Measurements from ENCODE around the gene GBGT1.

DNA sequence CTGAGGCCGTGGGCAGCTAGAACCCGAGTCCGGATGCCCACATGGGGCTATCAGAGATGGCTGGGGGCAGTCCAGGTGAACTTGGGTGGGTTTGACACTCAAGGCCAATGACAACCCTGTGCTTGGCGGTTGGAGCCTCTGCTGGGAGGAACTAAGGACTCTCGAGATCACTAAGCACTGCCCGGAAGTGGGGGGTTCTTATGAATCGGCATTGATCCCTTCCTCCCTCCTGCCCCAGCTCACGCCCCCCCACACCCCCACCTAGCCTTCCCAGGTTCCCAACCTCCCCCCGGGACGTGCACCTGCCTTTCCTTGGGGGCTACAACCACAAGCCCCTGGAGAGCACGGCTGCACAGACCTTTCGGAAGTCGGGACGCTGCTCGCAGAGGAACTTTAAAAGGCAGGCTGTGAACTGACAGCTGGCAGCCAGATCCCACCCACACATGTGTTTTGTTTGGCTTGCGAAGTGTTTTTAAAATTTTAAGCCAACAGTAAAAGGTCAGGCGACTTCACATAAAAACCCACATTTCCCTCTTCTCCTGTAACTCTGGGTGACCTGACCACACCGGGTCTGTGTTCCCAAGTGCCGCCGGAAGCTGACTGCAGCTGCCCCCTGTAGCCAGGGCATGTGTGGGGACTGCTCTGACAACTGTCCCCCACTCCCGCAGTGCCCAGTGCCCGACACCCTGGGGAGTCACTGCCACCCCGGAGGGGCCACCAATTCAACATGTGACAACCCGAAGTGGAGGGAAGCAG is 37.6 kb downstream of the GBGT1 start:
- TF ChIP-seq POLR2AphosphoS5 (IDR thresholded peaks at IDR 0.05) (no peak), POLR2A (IDR thresholded peaks at IDR 0.05) (no peak), EP300 (IDR thresholded peaks at IDR 0.05) (no peak)
- TF ChIP-seq, protein P1, sequence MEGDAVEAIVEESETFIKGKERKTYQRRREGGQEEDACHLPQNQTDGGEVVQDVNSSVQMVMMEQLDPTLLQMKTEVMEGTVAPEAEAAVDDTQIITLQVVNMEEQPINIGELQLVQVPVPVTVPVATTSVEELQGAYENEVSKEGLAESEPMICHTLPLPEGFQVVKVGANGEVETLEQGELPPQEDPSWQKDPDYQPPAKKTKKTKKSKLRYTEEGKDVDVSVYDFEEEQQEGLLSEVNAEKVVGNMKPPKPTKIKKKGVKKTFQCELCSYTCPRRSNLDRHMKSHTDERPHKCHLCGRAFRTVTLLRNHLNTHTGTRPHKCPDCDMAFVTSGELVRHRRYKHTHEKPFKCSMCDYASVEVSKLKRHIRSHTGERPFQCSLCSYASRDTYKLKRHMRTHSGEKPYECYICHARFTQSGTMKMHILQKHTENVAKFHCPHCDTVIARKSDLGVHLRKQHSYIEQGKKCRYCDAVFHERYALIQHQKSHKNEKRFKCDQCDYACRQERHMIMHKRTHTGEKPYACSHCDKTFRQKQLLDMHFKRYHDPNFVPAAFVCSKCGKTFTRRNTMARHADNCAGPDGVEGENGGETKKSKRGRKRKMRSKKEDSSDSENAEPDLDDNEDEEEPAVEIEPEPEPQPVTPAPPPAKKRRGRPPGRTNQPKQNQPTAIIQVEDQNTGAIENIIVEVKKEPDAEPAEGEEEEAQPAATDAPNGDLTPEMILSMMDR (IDR thresholded peaks at IDR 0.05) = no peak
